Endothelial cell of umbilical vein (primary cell): ENCODE measurements around the gene TULP4. TPM values are rescaled to one million over a fixed set of nuclear protein-coding genes. Genes with fewer than 3 reads are reported as not detected.

Source experiments
- BruUV-seq: library from RNA; stranded (reverse); fragments of 400-500 nt; replicated peaks from 2 replicates; lab custom pipeline; 2021; lab: Mats Ljungman, UMichigan
- CTCF ChIA-PET: fragments of 300-600, 350-600 bp; sonication (Branson Sonifier 250); formaldehyde crosslinking; loops from one replicate; lab custom pipeline; 2021; ENCODE audit warnings: antibody characterized with exemption, inconsistent platforms; lab: Charles Lee
- POLR2A ChIA-PET: fragments of 300-600, 350-600 bp; sonication (Branson Sonifier 250); formaldehyde crosslinking; loops from one replicate; lab custom pipeline; 2021; ENCODE audit warnings: antibody characterized with exemption, inconsistent platforms; lab: Charles Lee
- DNase-seq: peaks from one replicate; pipeline ENCODE4 v3.0.0-alpha.2; 2011; ENCODE audit warnings: low read depth, low spot score
- FAIRE-seq: peaks from 2 replicates; lab custom pipeline; 2011; peaks lifted over from hg19 to GRCh38; lab: Jason Lieb, UNC
- H2AFZ ChIP-seq: 2 replicates; pipeline ENCODE4 v1.6.0; 2012; ENCODE audit warnings: low read depth, low read length, control low read depth, inconsistent platforms
- H3K27ac ChIP-seq: 2 replicates; pipeline ENCODE4 v1.5.1; 2011; ENCODE audit warnings: low read depth, mild to moderate bottlenecking, control low read depth, low read length, moderate library complexity; ENCODE audit not compliant: insufficient read depth
- H3K27me3 ChIP-seq, 2 experiments: 2 replicates each; pipeline versions ENCODE4 v1.6.0 to v1.6.1; 2011; ENCODE audit warnings: low read length in 2 of 2, mixed read lengths in 1 of 2; ENCODE audit not compliant: control insufficient read depth in 2 of 2, insufficient read depth in 2 of 2
- H3K36me3 ChIP-seq, 2 experiments: 2 replicates in 1 of 2; 3 replicates in 1 of 2; pipeline ENCODE4 v1.5.1; 2011; ENCODE audit warnings: low read length in 2 of 2, mild to moderate bottlenecking in 1 of 2, moderate library complexity in 1 of 2; ENCODE audit not compliant: control insufficient read depth in 2 of 2, insufficient read depth in 2 of 2; ENCODE audit errors: extremely low read depth in 1 of 2
- H3K4me1 ChIP-seq: 3 replicates; pipeline ENCODE4 v1.5.1; 2011; ENCODE audit warnings: mild to moderate bottlenecking, low read length; ENCODE audit not compliant: control insufficient read depth, insufficient read depth; ENCODE audit errors: extremely low read depth
- H3K4me2 ChIP-seq: 2 replicates; pipeline ENCODE4 v1.6.1; 2011; ENCODE audit warnings: low read length, control low read depth, mixed read lengths; ENCODE audit not compliant: insufficient read depth
- H3K4me3 ChIP-seq, 3 experiments: fragments of 200-600 bp in 1 of 3; sonication (generic), shearing (Covaris generic) in 1 of 3; replicated peaks in 1 of 3; 2 replicates each; pipeline ENCODE4 v1.5.1; 2011 to 2016; ENCODE audit warnings: control low read depth in 3 of 3, low read length in 3 of 3, mild to moderate bottlenecking in 2 of 3, inconsistent platforms in 1 of 3, low read depth in 1 of 3, moderate library complexity in 1 of 3; ENCODE audit not compliant: insufficient read depth in 1 of 3
- H3K79me2 ChIP-seq: 2 replicates; pipeline ENCODE4 v1.6.0; 2012; ENCODE audit warnings: low read length, inconsistent platforms; ENCODE audit not compliant: control insufficient read depth, insufficient read depth
- H3K9ac ChIP-seq: replicated peaks from 2 replicates; pipeline ENCODE3; 2011; ENCODE audit warnings: low read length, control low read depth; ENCODE audit not compliant: insufficient read depth; ENCODE audit errors: extremely low read depth
- H3K9me1 ChIP-seq: replicated peaks from 3 replicates; pipeline ENCODE4 v1.6.0; 2011; ENCODE audit warnings: mild to moderate bottlenecking, low read length; ENCODE audit not compliant: control insufficient read depth, insufficient read depth; ENCODE audit errors: extremely low read depth
- H3K9me3 ChIP-seq: replicated peaks from 2 replicates; pipeline ENCODE4 v1.5.1; 2012; ENCODE audit warnings: low read length, inconsistent platforms; ENCODE audit not compliant: control insufficient read depth, insufficient read depth
- H4K20me1 ChIP-seq: replicated peaks from 2 replicates; pipeline ENCODE3; 2011; ENCODE audit warnings: mild to moderate bottlenecking, low read length; ENCODE audit not compliant: control insufficient read depth, insufficient read depth; ENCODE audit errors: extremely low read depth
- EZH2 ChIP-seq: IDR thresholded peaks from 2 replicates; pipeline ENCODE4 v1.6.1; 2012; ENCODE audit warnings: borderline replicate concordance, low read depth, mild to moderate bottlenecking, moderate library complexity, low read length, inconsistent platforms; ENCODE audit not compliant: severe bottlenecking
- FOS ChIP-seq: IDR thresholded peaks from 2 replicates; pipeline ENCODE4 v1.6.1; 2011; ENCODE audit warnings: mild to moderate bottlenecking, low read length, moderate library complexity, borderline replicate concordance; ENCODE audit not compliant: insufficient read depth
- GATA2 ChIP-seq: IDR thresholded peaks from 2 replicates; pipeline ENCODE4 v1.7.0; 2011; ENCODE audit warnings: low read depth, mild to moderate bottlenecking, moderate library complexity, mixed read lengths, low read length; ENCODE audit not compliant: insufficient read length, insufficient read depth
- JUN ChIP-seq: IDR thresholded peaks from 2 replicates; pipeline ENCODE4 v1.6.1; 2011; ENCODE audit warnings: borderline replicate concordance, low read depth; ENCODE audit not compliant: insufficient read length, insufficient read depth
- MAX ChIP-seq: IDR thresholded peaks from 2 replicates; pipeline ENCODE4 v1.6.1; 2011; ENCODE audit not compliant: insufficient read depth, insufficient read length
- MYC ChIP-seq: IDR thresholded peaks from one replicate; pipeline ENCODE4 v1.6.1; 2011; ENCODE audit warnings: mild to moderate bottlenecking, low read depth, low read length
- POLR2A ChIP-seq: IDR thresholded peaks from 2 replicates; pipeline ENCODE4 v1.6.1; 2012; ENCODE audit warnings: low read depth, mild to moderate bottlenecking, control low read depth, low read length
- POLR2AphosphoS5 ChIP-seq: IDR thresholded peaks from 2 replicates; pipeline ENCODE4 v1.6.1; 2012; ENCODE audit warnings: low read depth, mild to moderate bottlenecking, control low read depth, low read length, moderate library complexity; ENCODE audit not compliant: insufficient read depth
- dilution Hi-C: fragments of 300-500 bp; cut with MboI; formaldehyde crosslinking; loops from one replicate; pipeline ENCODE4 v1.15.0; 2019; ENCODE audit warnings: low sequenced_read_pairs; ENCODE audit not compliant: extremely low pct_ligation_motif_present
- intact Hi-C: fragments of 100-400 bp; cut with micrococcal nuclease; formaldehyde crosslinking; loops from one replicate; pipeline ENCODE4 v1.10.0; 2022
- polyA plus RNA-seq, 4 experiments: library from polyadenylated mRNA; depleted of rRNA in 3 of 4; stranded (reverse) in 3 of 4; unstranded in 1 of 4; fragments of >200 nt; gene quantifications; 2 replicates each; pipeline versions ENCODE4 v1.2.1 to v1.2.3, GENCODE V29; 2011 to 2012; ENCODE audit warnings: missing spikeins in 1 of 4
- total RNA-seq: library from RNA; stranded (reverse); gene quantifications from 2 replicates; pipeline ENCODE4 v1.2.3, GENCODE V29; 2021
- TF ChIP-seq, protein P1 (sequence below), 2 donors: IDR thresholded peaks; 1 replicate in 1 of 2; 2 replicates in 1 of 2; pipeline ENCODE4 v1.5.1; 2011; ENCODE audit warnings: low read length in 2 of 2, mild to moderate bottlenecking in 2 of 2, moderate library complexity in 2 of 2, control low read depth in 1 of 2, inconsistent platforms in 1 of 2, low read depth in 1 of 2; ENCODE audit not compliant: insufficient read depth in 1 of 2; ENCODE audit errors: extremely low read depth in 1 of 2

Gene TULP4
- total and polyA plus RNA-seq, 2 donors (not counting 3 experiments of a cell fraction or from before 2014, with no cell fraction given): 10.8 to 55.1 TPM

GRCh38 chr6:158409451-158409850 lies 97.2 kb downstream of the TULP4 start:
- dilution Hi-C loops: no loop called here
- peak; percentile 94 for DNase-seq
- CTCF ChIA-PET: interaction anchor here (0.7 to 2.9 kb wide), 6 partner anchors 9 to 196 kb away, joined by 3 to 14 read pairs (median 8); no protein-coding TSS in a partner anchor
- Histone ChIP-seq H3K4me2 (peak overlapping the region; percentile 48), H3K4me3 (no peak overlapping the region), H3K9me3 (no peaks in the 10 kb centered on the region), H3K9ac (peak overlapping the region; percentile 65), H3K27ac (peak overlapping the region; percentile 94), H4K20me1 (no peaks in the 10 kb centered on the region), H3K79me2 (peaks cover 5% of the 10 kb centered on the region), H2AFZ (no peak overlapping the region), H3K36me3 (peaks cover 0 to 4% of the 10 kb centered on the region in 2 experiments), H3K9me1 (no peaks in the 10 kb centered on the region), H3K27me3 (no peaks in the 10 kb centered on the region), H3K4me1 (peaks cover 54% of the 10 kb centered on the region)
- peak; percentile 81 for FAIRE-seq
- BruUV-seq: no TSS peak
- POLR2A ChIA-PET: interaction anchor here (1.1 kb wide), 1 partner anchor 145 kb away, joined by 3 read pairs; no protein-coding TSS in a partner anchor
- intact Hi-C loops: loop anchor here (1.0 to 5.0 kb wide), 4 partner anchors 51 to 223 kb away; no protein-coding TSS in a partner anchor
- TF ChIP-seq EZH2 (no peak), MAX (no peak), MYC (no peak), POLR2A (peak; percentile 77), JUN (peak; percentile 70), GATA2 (peak; percentile 97), POLR2AphosphoS5 (peak; percentile 98), FOS (no peak)
- TF ChIP-seq, protein P1, sequence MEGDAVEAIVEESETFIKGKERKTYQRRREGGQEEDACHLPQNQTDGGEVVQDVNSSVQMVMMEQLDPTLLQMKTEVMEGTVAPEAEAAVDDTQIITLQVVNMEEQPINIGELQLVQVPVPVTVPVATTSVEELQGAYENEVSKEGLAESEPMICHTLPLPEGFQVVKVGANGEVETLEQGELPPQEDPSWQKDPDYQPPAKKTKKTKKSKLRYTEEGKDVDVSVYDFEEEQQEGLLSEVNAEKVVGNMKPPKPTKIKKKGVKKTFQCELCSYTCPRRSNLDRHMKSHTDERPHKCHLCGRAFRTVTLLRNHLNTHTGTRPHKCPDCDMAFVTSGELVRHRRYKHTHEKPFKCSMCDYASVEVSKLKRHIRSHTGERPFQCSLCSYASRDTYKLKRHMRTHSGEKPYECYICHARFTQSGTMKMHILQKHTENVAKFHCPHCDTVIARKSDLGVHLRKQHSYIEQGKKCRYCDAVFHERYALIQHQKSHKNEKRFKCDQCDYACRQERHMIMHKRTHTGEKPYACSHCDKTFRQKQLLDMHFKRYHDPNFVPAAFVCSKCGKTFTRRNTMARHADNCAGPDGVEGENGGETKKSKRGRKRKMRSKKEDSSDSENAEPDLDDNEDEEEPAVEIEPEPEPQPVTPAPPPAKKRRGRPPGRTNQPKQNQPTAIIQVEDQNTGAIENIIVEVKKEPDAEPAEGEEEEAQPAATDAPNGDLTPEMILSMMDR (IDR thresholded peaks at IDR 0.05; ENCODE audit: extremely low read depth in 1 of 2, insufficient read depth in 1 of 2, low read depth in 1 of 2, low read length in 2 of 2): no peak
